ENCODE data around the gene RGS3.
A peak's percentile ranks its signal among the peaks of the same experiment; 100 is the strongest.

The RGS3 gene

GRCh38 chr9:113585085-113585442 lies 121.5 kb downstream of the RGS3 start:
- DNase-seq (ENCODE audit: low read depth in 2 of 2) = no peak

GRCh38 chr9:113585555-113585954 lies 122.0 kb downstream of the RGS3 start:
- DNase-seq (ENCODE audit: low read depth in 2 of 2) = no peak

DNA sequence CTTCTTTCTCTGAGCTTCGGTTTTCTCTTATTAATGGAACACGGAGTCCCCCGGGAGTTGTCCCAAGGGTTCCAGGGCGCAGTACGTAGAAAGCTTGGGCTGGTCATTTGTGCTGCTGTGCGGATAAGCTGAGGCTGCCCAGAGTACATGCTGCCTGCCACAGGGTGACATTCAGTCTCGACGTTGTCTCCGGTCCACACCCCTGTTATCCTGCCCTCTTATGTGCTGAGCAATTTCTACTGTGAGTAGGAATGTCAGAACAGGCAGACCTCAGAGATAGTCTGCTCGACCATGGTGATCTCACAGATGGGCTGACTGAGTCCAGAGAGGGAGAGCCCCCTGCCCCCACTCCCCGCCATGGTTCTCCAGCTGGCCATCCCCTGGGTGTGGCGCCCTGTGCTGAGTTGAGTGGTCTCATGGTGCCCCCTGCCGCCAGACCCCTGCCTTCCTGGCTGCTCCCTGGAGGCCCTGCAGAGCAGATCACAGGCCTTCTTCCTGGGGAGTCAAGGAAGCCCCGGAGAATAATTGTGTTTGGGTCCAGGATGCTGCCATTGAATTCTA lies 124.0 kb downstream of the RGS3 start:
- DNase-seq (ENCODE audit: low read depth in 2 of 2) = no peak

- no peak for DNase-seq (ENCODE audit: low read depth in 2 of 2)
Measured at GRCh38 chr9:113588242-113588810, 124.8 kb downstream of the RGS3 start.

DNA sequence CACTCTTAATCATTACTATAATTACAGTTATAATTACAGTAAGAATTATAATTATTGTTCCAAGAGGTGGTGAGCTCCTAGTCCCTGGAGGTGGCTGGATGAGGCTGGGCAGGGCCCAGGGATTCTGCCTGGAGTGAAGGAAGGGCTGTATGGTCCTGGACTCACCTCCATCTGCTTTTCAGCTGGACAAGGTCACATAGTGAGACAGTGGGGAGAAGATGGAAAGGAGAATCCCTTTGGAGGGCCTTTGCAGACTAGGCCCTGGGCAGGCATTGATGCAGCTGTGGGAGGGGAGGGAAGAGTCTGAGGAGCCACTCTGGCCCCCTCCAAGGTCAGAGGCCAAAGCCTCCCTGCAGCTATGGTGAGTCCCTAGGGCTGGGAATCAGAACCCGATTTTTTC lies 125.4 kb downstream of the RGS3 start:
- no peak for DNase-seq (ENCODE audit: low read depth in 2 of 2)

GRCh38 chr9:113589407-113589806 lies 125.9 kb downstream of the RGS3 start:
- DNase-seq (ENCODE audit: low read depth in 2 of 2) = no peak

DNA sequence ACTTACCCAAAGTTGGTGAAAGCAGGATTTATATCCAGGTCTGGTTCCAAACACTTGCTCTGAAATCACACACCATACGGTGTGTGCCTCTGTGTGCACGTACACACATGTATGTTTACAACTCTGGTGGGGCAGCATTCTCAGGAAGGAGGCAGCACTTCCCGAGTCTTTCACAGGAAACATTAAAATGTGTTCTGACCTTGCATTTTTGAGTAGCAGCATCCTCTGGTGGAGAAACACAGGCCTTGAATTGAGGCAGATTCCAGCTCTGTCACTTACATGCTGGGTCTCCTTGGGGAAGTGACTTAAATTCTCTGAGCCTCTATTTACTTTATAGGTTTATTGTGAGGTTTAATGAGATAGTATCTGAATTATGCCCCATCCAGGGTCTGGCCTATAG lies 126.4 kb downstream of the RGS3 start:
- DNase-seq (ENCODE audit: low read depth in 2 of 2) = no peak

- DNase-seq (ENCODE audit: low read depth in 2 of 2) = no peak
Measured at GRCh38 chr9:113590389-113590788, 126.9 kb downstream of the RGS3 start.

DNA sequence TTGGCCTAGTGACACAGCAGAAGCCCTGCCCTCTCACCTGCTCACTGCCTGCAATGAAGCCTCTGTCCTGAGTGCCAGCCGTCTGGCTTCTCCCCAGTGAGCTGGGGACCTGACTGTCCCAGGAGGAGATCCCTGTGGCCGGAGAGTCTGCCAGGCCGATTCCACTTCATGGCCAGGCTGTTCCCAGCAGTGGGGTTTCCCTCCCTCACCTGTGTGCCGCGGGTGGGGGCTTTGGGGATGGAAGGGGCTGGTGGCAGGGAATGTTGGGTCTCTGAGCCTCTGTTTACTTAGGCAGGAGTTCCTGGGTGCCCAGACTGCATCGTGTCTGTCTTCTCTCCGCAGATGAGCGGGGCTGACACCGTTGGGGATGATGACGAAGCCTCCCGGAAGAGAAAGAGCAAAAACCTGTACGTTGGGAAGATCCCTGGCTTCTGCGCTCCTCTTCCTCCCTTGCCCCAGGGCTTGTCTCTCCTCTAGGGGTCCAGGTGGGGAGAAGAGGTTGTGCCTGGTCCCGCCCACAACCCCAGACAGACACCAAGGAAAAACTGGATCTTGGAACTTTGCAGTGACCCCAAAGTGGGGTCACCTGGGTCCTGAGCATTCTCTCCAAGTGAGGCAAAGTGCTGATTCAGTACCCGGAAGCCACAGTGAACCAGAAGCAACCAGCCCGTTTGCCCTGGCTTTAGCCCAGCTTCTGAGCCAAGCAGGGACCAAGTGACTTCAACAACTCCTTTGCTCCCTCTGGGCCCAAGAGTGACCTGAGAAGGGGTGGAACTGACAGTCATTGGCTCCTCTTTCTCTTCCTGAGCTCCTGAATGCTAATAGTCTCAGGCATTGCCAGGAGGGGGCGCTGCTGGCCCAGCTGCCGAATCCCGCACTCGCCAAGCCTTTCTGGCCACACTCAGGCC lies 127.7 kb downstream of the RGS3 start:
- DNase-seq (ENCODE audit: low read depth in 2 of 2) = peak; percentile 21 to 27

DNA sequence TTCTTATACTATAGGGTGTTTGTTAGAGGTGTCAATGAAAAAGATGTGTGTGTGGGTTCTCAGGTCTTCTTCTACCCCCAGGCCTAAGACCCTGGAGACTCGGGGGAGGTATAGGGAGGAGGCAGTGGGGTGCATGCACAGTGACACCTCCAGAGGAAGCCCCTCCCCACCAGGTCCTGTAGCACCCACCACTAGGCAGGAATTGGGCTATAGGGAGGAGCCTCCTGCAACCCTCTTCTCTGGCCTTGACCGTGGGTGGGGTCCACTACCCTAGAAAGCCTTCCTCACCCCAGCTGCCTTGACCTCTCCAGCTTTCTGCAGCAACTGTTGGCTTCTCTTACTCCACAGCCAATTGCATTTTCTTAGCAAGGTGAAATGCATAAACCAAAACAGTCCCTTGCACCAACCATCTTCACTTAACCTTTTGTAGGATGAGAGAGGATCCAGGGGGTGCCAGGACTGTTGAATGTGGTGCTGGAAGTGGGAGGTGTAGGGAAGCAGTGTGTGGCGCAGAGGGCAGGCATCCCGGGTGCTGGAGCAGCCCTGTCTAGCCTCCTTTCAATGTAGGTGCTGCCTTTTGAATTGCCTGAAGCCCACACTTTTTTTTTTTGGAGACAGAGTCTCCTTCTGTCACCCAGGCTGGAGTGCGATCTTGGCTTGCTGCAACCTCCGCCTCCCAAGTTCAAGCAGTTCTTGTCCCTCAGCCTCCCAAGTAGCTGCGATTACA lies 128.5 kb downstream of the RGS3 start:
- DNase-seq (ENCODE audit: low read depth in 2 of 2) = no peak

GRCh38 chr9:113592876-113593575 lies 129.5 kb downstream of the RGS3 start:
- DNase-seq (ENCODE audit: low read depth in 2 of 2) = no peak

DNA sequence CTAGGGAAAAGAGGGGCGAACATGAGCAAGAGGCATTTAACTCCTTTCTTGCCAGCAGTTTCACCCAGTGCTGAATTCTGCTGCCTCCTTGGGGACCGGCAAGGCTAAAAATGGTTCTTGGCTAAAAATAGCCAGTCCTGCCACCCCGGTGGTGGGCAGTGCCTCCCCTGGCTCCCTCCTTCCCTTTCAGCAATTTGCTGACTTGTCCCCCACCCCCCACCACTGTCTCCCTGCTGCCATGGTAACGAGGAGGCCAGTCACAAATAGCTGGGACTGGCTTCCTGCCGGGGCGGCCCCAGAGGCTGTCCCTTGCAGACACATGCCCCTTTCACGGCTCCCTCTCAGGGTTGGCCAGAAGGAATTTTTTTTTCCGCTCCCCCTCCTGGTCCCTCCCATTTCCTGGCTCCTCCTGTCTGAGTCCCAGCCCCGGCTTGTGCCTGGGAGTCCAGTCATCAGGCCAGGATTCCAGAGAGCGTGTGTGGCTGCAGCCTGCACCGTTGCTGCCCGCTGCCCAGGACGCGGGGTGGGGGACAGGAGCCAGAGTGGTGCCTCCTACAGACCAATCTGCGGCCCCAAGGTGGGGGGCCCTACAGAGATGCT lies 130.3 kb downstream of the RGS3 start:
- no peak for DNase-seq (ENCODE audit: low read depth in 2 of 2)

DNA sequence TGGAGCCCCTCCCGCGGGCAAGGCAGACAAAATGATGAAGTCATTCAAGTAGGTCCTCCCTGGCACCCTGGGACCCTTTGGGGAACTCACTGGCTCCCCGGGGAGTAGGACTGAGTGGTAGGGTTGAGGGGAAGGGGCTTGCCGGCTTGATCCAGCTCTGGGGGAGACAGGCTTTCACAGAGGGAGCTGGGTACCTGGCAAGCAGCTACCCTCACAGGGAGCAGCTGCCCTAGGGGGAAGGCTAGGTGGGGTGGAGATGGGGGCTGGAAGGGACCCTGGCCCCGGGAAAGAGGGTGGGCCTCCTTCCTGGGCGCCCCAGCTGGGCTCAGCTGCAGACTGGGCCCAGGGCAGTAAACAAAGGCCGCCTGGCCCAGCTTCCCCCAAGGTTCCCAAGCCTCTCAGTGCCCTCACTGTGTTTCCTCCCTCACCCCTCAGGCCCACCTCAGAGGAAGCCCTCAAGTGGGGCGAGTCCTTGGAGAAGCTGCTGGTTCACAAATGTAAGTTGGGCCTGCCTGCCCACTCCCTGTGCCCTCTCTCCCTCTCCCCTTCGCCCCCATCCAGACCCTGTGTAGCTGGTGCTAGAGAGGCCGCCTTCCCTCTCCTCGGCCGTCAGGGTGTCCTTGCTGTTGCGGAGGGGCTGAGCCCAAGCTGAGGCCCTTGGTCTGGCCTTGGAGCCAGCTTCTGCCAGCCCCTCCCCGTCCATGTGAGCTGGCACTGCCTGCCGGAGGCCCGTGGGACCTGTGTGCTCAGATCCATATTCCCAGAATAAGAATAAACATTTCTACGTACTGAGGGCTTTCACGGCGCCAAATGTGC lies 131.2 kb downstream of the RGS3 start:
- no peak for DNase-seq (ENCODE audit: low read depth in 2 of 2)

DNA sequence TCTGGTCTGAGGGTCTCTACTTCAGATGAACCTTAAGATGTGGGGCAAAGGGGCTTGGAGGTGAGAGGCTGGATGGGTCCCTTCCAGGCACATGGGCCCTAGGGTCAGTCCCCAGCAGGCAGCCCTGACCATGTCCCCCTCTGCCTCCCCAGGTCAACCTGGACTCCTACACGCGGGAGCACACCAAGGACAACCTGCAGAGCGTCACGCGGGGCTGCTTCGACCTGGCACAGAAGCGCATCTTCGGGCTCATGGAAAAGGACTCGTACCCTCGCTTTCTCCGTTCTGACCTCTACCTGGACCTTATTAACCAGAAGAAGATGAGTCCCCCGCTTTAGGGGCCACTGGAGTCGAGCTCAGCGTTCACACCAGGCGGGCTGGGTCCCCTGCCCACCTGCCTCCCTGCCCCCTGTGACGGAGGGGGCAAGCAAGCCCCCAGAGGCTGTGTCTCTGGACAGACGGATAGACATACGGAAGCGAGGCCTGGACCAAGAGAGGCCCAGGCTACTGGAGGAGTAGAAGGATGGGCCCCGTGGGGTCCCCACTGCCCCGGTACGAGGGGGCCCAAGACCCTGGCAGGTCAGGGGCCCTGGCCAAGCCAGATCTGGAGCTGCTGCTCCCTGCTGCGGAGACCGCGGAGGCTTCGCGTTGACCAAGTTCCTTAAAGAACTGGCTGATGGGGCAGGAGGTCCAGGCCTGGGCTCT lies 133.2 kb downstream of the RGS3 start:
- DNase-seq (ENCODE audit: low read depth in 2 of 2) = no peak

DNA sequence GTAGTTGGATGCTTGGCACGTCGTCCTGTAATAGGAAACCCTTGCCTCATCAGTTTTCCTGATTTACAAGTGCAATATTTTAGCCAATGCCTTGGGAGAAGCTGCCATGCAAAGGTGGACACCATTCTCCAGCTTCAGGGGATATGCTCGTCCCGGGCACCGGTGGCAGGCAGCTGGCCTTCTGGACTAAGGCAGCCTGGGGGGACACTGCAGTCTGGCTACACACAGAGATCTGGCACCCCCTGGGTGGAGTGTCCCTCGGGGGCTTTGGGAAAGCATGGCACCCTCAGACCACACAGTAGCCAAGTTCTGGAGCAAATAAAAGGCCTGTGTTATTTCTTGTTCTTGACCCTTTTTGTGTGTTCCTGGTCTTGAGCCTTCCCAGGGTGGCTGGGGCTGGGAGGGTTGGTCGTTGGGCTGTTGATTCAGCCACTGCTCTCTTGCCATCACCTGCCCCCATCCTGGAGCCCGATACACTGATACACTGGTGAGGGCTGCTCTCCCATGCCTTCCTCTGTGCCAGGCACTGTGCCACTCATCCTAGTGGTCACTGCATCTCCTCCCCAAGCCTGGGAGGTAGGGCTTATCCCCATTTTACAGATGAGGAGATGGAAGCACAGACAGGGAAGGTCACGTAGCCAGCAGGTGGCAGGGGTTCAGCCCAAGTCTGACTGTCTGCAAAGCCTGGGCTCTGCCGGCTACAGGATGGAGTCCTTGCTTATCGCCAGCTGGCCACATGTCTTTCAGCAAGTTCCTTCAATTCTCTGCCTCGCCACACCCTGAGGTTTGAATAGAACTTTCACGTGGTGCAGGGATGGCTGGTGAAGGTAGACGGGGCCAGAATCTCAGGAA lies 134.1 kb downstream of the RGS3 start:
- no peak for DNase-seq (ENCODE audit: low read depth in 2 of 2)

DNA sequence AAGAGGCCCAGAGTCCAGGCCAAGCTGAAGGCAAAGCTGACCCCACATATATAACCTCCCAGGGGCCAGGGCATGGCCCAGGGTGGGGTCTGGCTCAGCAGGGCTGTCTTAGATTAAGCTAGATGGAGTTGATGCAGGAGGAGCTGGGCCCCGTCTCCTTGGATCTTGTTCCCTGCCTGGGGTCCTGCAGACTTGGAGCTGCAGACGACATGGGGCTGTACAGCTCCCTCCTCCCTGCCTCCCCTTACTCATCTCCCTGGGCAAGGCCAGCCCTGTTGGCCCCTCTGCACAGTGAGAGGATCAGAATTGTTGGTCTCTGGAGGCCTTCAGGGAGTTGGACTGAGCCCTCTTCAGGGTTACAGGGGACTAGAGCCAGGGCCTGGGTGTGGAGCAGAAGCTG lies 134.9 kb downstream of the RGS3 start:
- DNase-seq (ENCODE audit: low read depth in 2 of 2) = no peak

DNA sequence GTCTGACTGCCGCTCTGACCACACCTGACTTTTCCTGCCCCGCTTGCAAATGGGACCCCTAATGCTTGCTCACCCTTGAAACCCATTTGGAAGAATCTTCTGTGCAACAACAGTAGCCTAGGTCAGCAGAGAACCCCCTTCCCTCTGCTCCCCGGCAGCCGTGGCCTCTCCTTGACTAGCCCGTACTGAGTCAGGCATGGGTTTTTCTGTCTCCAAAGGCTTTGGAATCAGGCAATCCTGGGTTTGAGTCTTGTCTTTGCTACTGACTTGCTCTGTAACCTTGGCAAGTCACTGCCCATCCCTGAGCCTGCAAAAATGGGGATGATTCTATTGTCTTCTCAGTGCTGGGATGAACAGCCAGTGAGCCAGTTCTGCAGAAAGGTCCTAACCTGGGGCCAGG lies 135.4 kb downstream of the RGS3 start:
- no peak for DNase-seq (ENCODE audit: low read depth in 2 of 2)

DNA sequence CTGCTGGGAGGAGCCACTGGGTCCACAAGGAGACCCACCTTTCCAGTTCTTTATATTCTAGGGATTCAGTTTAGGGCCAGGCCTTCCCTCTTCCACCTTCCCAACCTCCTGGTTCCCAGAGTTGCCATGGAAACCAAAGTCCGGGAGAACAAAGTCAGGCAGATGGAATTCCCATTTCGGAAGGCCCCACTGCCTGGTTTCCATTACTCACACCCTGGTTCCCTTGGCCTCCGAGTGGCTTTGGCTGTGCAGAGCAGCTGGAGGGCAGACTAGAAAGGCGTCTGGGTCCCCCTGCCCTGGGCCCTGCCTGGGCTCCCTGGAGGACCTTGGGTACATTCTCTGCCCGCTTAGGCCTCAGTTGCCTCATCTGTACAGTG lies 136.1 kb downstream of the RGS3 start:
- DNase-seq (ENCODE audit: low read depth in 2 of 2) = no peak

Data from stimulated activated CD8-positive, alpha-beta memory T cell treated with anti-CD3 and anti-CD28 coated beads, Interleukin-7, amount 100 ng/mL, for 4 hours (primary cell).